ENCODE measurements around the gene UBR7. TPM values are rescaled to one million over a fixed set of nuclear protein-coding genes. Genes with fewer than 3 reads are reported as not detected.
A peak's percentile ranks its signal among the peaks of the same experiment; 100 is the strongest.

Gene UBR7
- total RNA-seq, 1 experiment from 2014 or later = 73.1 TPM

DNA sequence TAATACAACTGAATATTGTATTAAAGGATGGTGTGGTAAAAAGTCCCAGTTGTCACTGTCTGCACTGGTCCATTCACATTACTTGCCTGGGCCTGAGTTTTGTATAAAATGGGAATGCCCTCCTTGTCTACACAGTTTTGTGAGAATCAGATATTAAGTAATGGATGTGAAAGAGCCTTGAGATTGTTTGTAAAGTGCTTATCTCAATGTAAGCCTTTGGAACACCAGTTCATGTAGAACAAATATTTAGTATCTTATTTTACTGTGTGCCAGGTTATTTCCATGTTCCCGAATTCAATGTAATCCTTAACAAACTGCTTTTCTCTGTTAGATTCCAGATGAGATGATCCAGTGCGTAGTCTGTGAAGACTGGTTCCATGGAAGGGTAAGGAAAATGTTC lies 7.5 kb downstream of the UBR7 start:
- ChIA-PET CTCF (no interaction called here), POLR2A (ENCODE audit: low non-redundant PET) (no interaction called here)
- Histone ChIP-seq H3K9me3 (ENCODE audit: low read depth, low read length, poor library complexity, severe bottlenecking) (no peaks in the 10 kb centered on the region), H3K4me1 (ENCODE audit: insufficient read depth, low read length, poor library complexity, severe bottlenecking) (peaks cover 3% of the 10 kb centered on the region), H3K27ac (ENCODE audit: low read depth, low read length, poor library complexity, severe bottlenecking) (no peak overlapping the region), H3K4me3 (ENCODE audit: low read depth, low read length, poor library complexity, severe bottlenecking) (no peak overlapping the region), H3K27me3 (replicated peaks; ENCODE audit: insufficient read depth, low read depth, low read length, poor library complexity) (no peaks in the 10 kb centered on the region), H3K36me3 (ENCODE audit: insufficient read depth, low read length, poor library complexity, severe bottlenecking) (peaks cover 64% of the 10 kb centered on the region)
- intact Hi-C loops (cut with micrococcal nuclease; ENCODE audit: unreplicated experiment) = no loop called here
- no peak for DNase-seq (ENCODE audit: low spot score)
- BruUV-seq (replicated peaks) = no TSS peak
- no peak for TF ChIP-seq EZH2 (IDR thresholded peaks at IDR 0.05; ENCODE audit: borderline replicate concordance, low read depth, low read length, poor library complexity, severe bottlenecking)
- TF ChIP-seq, protein P1, sequence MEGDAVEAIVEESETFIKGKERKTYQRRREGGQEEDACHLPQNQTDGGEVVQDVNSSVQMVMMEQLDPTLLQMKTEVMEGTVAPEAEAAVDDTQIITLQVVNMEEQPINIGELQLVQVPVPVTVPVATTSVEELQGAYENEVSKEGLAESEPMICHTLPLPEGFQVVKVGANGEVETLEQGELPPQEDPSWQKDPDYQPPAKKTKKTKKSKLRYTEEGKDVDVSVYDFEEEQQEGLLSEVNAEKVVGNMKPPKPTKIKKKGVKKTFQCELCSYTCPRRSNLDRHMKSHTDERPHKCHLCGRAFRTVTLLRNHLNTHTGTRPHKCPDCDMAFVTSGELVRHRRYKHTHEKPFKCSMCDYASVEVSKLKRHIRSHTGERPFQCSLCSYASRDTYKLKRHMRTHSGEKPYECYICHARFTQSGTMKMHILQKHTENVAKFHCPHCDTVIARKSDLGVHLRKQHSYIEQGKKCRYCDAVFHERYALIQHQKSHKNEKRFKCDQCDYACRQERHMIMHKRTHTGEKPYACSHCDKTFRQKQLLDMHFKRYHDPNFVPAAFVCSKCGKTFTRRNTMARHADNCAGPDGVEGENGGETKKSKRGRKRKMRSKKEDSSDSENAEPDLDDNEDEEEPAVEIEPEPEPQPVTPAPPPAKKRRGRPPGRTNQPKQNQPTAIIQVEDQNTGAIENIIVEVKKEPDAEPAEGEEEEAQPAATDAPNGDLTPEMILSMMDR (conservative IDR thresholded peaks at IDR 0.05; ENCODE audit: low read depth, low read length) = no peak

DNA sequence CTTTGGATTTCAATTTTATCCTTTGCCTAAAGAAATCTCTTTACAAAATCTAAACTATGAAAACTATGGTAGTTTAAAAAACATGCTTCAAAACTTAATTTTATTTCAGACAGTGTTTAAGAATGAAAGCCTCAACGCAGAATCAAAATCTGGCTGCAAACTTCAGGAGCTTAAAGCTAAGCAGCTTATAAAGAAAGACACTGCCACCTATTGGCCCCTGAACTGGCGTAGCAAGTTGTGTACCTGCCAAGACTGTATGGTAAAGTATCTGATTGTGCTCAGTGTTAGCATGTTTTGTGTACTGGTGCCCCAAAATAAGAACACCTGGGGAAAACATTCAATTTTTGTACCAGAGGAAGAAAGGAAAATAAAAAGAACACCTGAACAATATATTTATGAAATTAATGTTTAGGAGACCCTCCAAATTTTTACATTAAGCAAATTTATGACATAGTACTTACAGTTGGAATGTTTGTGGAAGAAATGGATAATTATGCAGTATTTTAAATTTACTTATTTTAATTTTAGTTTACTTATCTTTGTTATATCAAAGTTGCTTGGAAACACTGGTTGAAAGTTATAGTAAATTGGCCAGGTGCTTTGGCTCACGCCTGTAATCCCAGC lies 12.2 kb downstream of the UBR7 start:
- TF ChIP-seq, protein P1 (conservative IDR thresholded peaks at IDR 0.05; ENCODE audit: low read depth, low read length) = peak; percentile 73
- no peak for TF ChIP-seq EZH2 (IDR thresholded peaks at IDR 0.05; ENCODE audit: borderline replicate concordance, low read depth, low read length, poor library complexity, severe bottlenecking)
- Histone ChIP-seq H3K36me3 (ENCODE audit: insufficient read depth, low read length, poor library complexity, severe bottlenecking) (peaks cover 72% of the 10 kb centered on the region), H3K27ac (ENCODE audit: low read depth, low read length, poor library complexity, severe bottlenecking) (no peak overlapping the region), H3K4me3 (ENCODE audit: low read depth, low read length, poor library complexity, severe bottlenecking) (no peak overlapping the region), H3K9me3 (ENCODE audit: low read depth, low read length, poor library complexity, severe bottlenecking) (no peaks in the 10 kb centered on the region), H3K4me1 (ENCODE audit: insufficient read depth, low read length, poor library complexity, severe bottlenecking) (no peaks in the 10 kb centered on the region), H3K27me3 (replicated peaks; ENCODE audit: insufficient read depth, low read depth, low read length, poor library complexity) (no peaks in the 10 kb centered on the region)
- CTCF ChIA-PET = interaction anchor here (0.5 to 1.0 kb wide), 9 partner anchors 12 to 750 kb away, joined by 3 to 16 read pairs (median 5); partner anchors contain the start of genes GON7 and UBR7
- intact Hi-C loops (cut with micrococcal nuclease; ENCODE audit: unreplicated experiment) = no loop called here
- BruUV-seq (replicated peaks) = no TSS peak
- peak; percentile 70 for DNase-seq (ENCODE audit: low spot score)
- POLR2A ChIA-PET (ENCODE audit: low non-redundant PET) = no interaction called here

DNA sequence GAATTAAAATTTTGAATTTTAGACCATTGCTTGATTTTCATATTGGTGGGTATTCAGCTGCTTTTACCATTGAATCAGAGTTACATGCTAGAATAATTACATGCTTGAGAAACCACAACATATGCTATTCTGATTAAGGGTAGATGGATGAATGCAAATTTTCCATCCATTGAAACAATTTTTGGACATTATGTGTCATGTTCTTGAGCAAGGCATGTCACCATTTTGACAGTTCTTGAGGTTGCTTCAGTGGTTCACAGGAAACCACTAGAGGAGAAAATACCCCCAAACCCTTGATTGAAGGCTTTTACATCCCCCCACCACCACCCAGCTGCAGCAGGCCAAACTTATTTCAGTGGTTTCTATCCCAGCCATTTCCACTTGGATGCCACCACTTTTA lies 13.5 kb downstream of the UBR7 start:
- no peak overlapping the region for H3K27ac ChIP-seq (ENCODE audit: low read depth, low read length, poor library complexity, severe bottlenecking)
- H3K36me3 ChIP-seq (ENCODE audit: insufficient read depth, low read length, poor library complexity, severe bottlenecking) = peaks cover 61% of the 10 kb centered on the region
- H3K4me1 ChIP-seq (ENCODE audit: insufficient read depth, low read length, poor library complexity, severe bottlenecking) = no peaks in the 10 kb centered on the region
- no peak for DNase-seq (ENCODE audit: low spot score)
- ChIA-PET CTCF (no interaction called here), POLR2A (ENCODE audit: low non-redundant PET) (no interaction called here)
- intact Hi-C loops (cut with micrococcal nuclease; ENCODE audit: unreplicated experiment) = no loop called here
- no TSS peak for BruUV-seq (replicated peaks)
- no peaks in the 10 kb centered on the region for H3K27me3 ChIP-seq (replicated peaks; ENCODE audit: insufficient read depth, low read depth, low read length, poor library complexity)
- H3K9me3 ChIP-seq (ENCODE audit: low read depth, low read length, poor library complexity, severe bottlenecking) = no peaks in the 10 kb centered on the region
- TF ChIP-seq EZH2 (IDR thresholded peaks at IDR 0.05; ENCODE audit: borderline replicate concordance, low read depth, low read length, poor library complexity, severe bottlenecking) = no peak
- TF ChIP-seq, protein P1 (conservative IDR thresholded peaks at IDR 0.05; ENCODE audit: low read depth, low read length) = no peak
- no peak overlapping the region for H3K4me3 ChIP-seq (ENCODE audit: low read depth, low read length, poor library complexity, severe bottlenecking)
